Right lung (tissue), 10 donors: ENCODE measurements around the gene PACS1. TPM values are rescaled to one million over a fixed set of nuclear protein-coding genes. Genes with fewer than 3 reads are reported as not detected.
A peak's percentile ranks its signal among the peaks of the same experiment; 100 is the strongest.
"Not testable (repeated sequence)": the region's sequence is repeated elsewhere in the genome, so short reads cannot be mapped to it uniquely, and the experiment has no call there.

Experiments used
- DNase-seq, 2 donors: peaks; one replicate each; pipeline ENCODE4 v3.0.0-alpha.2; 2013
- long read RNA-seq, 8 donors: transcript quantifications; one replicate each; lab custom pipeline, GENCODE V29; 2026
- polyA plus RNA-seq, 5 donors: library from polyadenylated mRNA; unstranded; fragments of 120-200 nt; gene quantifications; one replicate each; pipeline versions ENCODE4 v1.2.1 to v1.2.3, GENCODE V29; 2013; ENCODE audit warnings: inconsistent platforms in 1 of 5, low replicate concordance in 1 of 5; ENCODE audit not compliant: insufficient read length in 5 of 5, insufficient read depth in 1 of 5

Gene PACS1
- 10 to 100 TPM; 44.7 to 57.6 (median 49.0) TPM for polyA plus RNA-seq
- long read RNA-seq, donor 1, full-length matches to known transcripts = 9 of 19 reads
- long read RNA-seq, donor 1, partial matches to known transcripts = 10 of 19 reads
- long read RNA-seq, donor 1, other reads (novel, unspliced or antisense) = 0 of 19 reads
- long read RNA-seq, donor 2, full-length matches to known transcripts = 2 of 2 reads
- long read RNA-seq, donor 2, partial matches to known transcripts = 0 of 2 reads
- long read RNA-seq, donor 2, other reads (novel, unspliced or antisense) = 0 of 2 reads
- long read RNA-seq, donor 3, full-length matches to known transcripts = 9 of 9 reads
- long read RNA-seq, donor 3, partial matches to known transcripts = 0 of 9 reads
- long read RNA-seq, donor 3, other reads (novel, unspliced or antisense) = 0 of 9 reads
- long read RNA-seq, donor 4, full-length matches to known transcripts = 6 of 6 reads
- long read RNA-seq, donor 4, partial matches to known transcripts = 0 of 6 reads
- long read RNA-seq, donor 4, other reads (novel, unspliced or antisense) = 0 of 6 reads
- long read RNA-seq, donor 5, full-length matches to known transcripts = 5 of 5 reads
- long read RNA-seq, donor 5, partial matches to known transcripts = 0 of 5 reads
- long read RNA-seq, donor 5, other reads (novel, unspliced or antisense) = 0 of 5 reads
- long read RNA-seq, donor 6, full-length matches to known transcripts = 13 of 13 reads
- long read RNA-seq, donor 6, partial matches to known transcripts = 0 of 13 reads
- long read RNA-seq, donor 6, other reads (novel, unspliced or antisense) = 0 of 13 reads
- long read RNA-seq, donor 7, full-length matches to known transcripts = 9 of 9 reads
- long read RNA-seq, donor 7, partial matches to known transcripts = 0 of 9 reads
- long read RNA-seq, donor 7, other reads (novel, unspliced or antisense) = 0 of 9 reads
- long read RNA-seq, donor 8, full-length matches to known transcripts = 1 of 1 reads
- long read RNA-seq, donor 8, partial matches to known transcripts = 0 of 1 reads
- long read RNA-seq, donor 8, other reads (novel, unspliced or antisense) = 0 of 1 reads

- DNase-seq = peak; percentile 70 to 76
Measured at GRCh38 chr11:66069715-66070603, at the start of gene PACS1. Gene PACS1, plus strand, starts transcription at chr11:66070272. Its CDS starts 215 bp downstream, at chr11:66070487.

- no peak for DNase-seq
Measured at GRCh38 chr11:66020618-66021357, 49.3 kb upstream of the PACS1 start.

DNA sequence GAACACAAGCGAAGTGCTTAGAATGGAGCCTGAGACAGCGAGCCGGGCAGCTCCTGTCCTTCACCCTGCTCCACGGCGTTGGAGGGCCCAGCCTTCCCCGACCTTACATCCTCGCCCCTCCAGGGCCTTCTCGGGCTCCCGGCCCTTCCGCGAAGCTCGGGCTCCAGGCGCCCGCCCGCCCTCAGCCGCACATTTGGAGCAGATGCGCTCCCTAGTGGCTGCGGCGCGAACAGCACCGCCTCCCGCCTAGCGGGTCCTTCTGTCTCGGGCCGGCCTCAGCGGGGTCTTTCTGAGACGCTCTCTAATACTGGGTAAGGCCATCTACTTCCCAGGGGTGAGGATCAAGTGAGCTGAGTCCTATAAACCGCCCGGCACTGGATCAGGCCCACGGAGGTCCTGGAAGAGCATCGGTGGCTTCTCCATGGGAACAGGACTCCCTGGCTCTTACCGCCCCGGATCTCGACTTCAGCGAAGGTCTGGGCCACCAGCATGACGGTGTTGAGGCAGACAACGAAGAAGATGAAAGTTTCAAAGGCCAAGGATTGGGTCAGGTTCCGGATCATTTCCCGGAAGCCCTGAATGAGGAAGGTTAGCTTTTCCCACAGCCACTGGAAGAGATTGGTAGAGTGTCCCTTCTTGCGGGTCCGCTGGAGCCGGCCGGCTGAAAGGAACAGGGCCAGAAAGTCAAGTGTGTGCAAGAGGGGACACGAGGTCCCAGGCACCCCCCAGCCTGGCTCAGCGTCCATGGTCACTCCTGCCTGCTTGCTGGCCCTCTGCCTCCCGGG is 47.5 kb upstream of the PACS1 start:
- DNase-seq = peak; percentile 28 to 36

GRCh38 chr11:66023186-66023440 is 47.0 kb upstream of the PACS1 start:
- not testable (repeated sequence) for DNase-seq

DNA sequence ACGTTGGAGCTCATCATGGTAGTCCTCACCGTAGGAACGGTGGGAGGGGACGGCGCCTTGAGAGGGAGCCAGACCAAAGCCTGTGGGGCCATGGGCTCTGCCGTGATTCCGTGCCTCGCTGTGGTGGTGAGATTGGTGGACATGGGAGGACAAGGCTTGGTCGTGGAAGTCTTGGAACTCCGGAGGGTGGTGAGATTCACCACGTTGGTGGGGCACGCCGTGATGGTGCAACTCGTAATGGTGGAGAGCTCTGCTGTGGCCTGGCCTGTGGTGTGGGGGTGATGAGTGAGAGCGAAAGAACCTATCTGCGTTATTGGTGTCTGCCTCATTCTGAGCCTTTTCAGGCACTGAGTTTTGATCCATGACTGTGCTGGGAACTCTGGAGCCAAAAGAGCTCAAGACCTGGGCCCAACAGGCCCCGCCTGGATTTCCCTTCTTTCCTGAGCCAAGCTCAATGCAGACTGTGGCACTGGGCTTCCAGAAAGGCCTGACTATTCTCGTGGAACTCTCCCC is 44.0 kb upstream of the PACS1 start, which contains the start of gene CATSPER1:
TSS of gene CATSPER1 (minus strand) at position 463 of the 513 bp plus-strand sequence. CDS start at position 363, 100 bp downstream.
- DNase-seq = no peak

DNA sequence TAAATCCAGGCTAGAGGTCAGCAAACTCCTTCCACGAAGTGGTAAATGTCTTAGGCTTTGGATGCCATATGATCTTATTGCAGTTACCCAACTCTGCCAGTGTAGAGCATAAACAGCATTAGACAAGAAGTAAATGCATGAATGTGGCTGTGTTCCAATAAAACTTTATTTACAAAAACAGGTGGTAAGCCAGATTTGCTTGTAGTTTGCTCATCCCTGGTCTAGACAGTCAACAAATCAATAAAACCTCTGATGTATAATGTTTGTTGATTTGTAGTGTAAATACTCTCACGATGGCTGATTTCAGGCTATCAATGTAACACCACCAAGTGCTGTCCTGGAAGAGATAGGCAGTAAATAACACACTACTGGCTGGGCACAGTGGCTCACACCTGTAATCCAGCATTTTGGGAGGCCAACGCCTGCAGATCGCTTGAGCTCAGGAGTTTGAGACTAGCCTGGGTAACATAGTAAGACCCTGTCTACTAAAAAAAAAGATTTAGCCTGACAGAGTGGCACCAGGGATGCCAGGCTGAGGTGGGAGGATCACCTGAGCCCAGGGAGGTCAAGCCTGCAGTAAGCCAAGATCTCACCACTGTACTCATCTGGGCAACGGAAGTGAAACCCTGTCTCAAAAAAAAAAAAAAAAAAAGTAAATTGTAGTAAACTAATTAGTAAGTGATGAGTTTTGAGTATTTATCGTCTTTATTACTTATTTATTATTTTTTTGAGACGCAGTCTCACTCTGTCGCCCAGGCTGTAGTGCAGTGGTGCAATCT is 36.9 kb upstream of the PACS1 start:
- no peak for DNase-seq

DNA sequence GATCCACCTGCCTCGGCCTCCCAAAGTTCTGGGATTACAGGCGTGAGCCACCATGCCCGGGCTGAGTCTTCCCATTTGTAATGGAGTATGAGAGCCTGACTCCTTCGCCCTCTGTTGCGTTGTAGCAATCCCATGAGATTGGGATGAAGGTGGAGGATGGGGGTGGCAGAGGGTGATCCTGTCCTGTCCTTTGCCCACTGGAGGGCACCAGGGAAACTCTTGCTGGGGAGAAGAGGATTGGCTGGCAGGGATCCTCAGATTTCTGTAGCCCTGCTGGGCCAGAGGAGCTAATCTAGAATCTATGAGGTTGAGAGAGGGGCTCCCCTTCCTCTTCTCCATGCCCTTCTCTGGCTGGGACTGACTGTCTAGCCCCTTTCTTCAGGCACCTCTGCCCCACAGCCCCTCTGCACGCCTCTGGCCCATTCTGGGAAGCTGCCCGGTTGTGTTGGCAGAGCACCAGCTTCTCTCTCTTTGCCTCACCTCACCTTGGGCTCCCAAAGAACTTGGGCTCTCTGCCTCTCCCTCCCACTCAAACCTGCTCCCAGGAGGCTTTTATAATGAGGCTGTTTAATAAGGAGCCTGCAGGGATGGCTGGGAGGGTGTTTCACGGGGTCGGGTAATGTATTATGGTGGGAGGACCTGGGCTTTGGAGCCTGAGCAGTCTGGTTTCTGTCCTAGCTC is 34.3 kb upstream of the PACS1 start:
- DNase-seq = no peak

- DNase-seq = no peak
Measured at GRCh38 chr11:66036334-66036710, 33.8 kb upstream of the PACS1 start.

DNA sequence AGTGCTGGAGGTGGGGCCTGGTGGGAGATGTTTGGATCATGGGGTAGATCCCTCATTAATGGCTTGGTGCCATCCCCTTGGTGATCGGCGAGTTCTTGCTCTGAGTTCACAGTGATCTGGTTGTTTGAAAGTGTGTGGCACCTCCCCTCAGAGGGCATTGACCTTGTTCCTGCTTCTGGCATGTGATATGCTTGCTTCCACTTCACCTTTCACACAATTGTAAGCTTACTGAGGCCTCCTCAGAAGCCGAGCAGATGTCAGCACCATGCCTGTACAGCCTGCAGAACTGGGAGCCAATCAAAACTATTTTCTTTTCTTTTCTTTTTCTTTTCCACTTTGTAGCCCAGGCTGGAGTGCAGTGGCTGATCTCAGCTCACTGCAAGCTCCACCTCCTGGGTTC is 32.7 kb upstream of the PACS1 start:
- DNase-seq = no peak

DNA sequence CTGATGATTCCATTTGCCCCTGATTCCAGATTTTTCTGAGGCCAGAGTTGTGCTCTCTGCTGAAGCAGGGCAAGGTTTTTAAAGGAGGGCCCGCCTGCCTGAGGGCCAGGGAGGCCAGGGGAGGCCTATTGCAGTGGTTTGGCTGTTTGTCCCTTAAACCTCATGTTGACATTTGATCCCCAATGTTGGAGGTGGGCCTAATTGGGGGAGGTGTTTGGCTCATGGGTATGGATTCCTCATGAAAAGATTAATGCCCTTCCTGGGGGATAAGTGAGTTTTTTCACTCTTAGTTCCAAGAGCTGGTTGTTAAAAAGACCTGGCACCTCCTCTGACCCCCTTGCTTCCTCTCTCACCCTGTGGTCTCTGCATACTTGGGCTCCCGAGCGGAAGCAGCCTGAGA is 30.3 kb upstream of the PACS1 start:
- DNase-seq = no peak

- no peak for DNase-seq
Measured at GRCh38 chr11:66042227-66042995, 27.7 kb upstream of the PACS1 start.

GRCh38 chr11:66042996-66043906 is 26.8 kb upstream of the PACS1 start:
- no peak for DNase-seq

DNA sequence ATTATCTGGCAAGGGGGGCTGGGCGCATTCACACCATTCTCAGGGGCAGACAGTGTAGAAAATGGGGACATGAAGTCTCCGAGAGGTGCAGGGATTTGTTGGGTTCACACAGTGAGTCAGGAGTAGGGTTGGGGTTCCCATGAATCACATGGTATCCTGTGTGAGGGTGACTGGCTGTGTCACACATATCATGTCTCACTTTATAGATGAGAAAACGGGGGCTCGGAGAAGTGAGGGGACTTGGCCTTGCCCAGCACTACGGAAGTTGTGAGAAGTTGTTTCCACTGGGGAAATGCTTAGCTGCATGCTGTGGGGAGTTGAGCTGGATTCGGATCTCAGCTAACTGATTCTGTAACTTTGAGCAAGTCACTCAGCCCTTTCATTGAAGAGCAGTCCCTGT is 25.3 kb upstream of the PACS1 start:
- DNase-seq = no peak

DNA sequence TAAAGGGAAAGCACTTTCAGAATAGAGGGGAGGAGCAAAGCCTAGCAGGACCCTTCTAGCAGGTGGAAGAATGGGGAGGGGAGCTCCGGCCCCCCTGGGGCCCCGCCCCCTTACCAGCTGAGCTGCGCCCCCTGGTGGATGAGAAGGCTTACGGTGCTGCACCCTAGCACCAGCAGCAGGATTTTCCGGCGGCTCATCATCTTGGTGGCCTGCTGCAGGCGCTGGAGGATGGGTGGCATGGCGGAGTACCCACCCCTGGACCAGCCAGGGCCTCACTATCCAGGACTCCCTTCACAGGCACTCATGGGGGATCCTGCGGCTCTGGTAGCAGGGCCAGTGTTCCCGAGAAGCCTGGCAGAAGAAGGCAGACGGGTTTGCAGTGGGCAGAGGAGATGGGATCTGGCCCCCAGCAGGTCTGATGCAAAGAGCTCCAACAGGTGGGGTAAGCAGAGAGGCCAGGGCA is 24.9 kb upstream of the PACS1 start:
- DNase-seq = peak; percentile 39 to 52

- no peak for DNase-seq
Measured at GRCh38 chr11:66046901-66047300, 23.2 kb upstream of the PACS1 start.
